CD14-positive monocyte (primary cell): Measurements from ENCODE around the gene TARM1. TPM values are rescaled to one million over a fixed set of nuclear protein-coding genes. Genes with fewer than 3 reads are reported as not detected.

Experiments used
- DNase-seq, 3 donors: peaks; one replicate each; pipeline ENCODE4 v3.0.0-alpha.2; 2011 to 2022
- H2AFZ ChIP-seq: 2 replicates; pipeline ENCODE4 v1.6.0; 2012; ENCODE audit warnings: mild to moderate bottlenecking, low read depth, low read length, inconsistent platforms; ENCODE audit not compliant: insufficient read depth, poor library complexity, severe bottlenecking
- H3K27ac ChIP-seq, 2 donors: 1 replicate in 1 of 2; 2 replicates in 1 of 2; pipeline ENCODE4 v1.5.1; 2012 to 2013; ENCODE audit warnings: low read length in 2 of 2, control low read depth in 1 of 2, inconsistent platforms in 1 of 2, low read depth in 1 of 2, mild to moderate bottlenecking in 1 of 2
- H3K27me3 ChIP-seq, 2 donors: one replicate each; pipeline versions ENCODE4 v1.6.0 to v1.6.1; 2011 to 2013; ENCODE audit warnings: low read length in 2 of 2; ENCODE audit not compliant: control insufficient read depth in 2 of 2, insufficient read depth in 2 of 2
- H3K36me3 ChIP-seq, 2 donors: replicated peaks in 1 of 2; 1 replicate in 1 of 2; 2 replicates in 1 of 2; pipeline versions ENCODE4 v1.5.1 to v1.6.1; 2012 to 2013; ENCODE audit warnings: low read length in 2 of 2, control low read depth in 1 of 2, inconsistent platforms in 1 of 2, mild to moderate bottlenecking in 1 of 2; ENCODE audit not compliant: insufficient read depth in 2 of 2, control insufficient read depth in 1 of 2
- H3K4me1 ChIP-seq, 2 donors: 1 replicate in 1 of 2; 2 replicates in 1 of 2; pipeline versions ENCODE4 v1.5.1 to v1.6.1; 2012 to 2013; ENCODE audit warnings: low read length in 2 of 2, control low read depth in 1 of 2, inconsistent platforms in 1 of 2, mild to moderate bottlenecking in 1 of 2, moderate library complexity in 1 of 2; ENCODE audit not compliant: insufficient read depth in 2 of 2, control insufficient read depth in 1 of 2
- H3K4me2 ChIP-seq: replicated peaks from 2 replicates; pipeline ENCODE3; 2012; ENCODE audit warnings: low read length, moderate library complexity, mild to moderate bottlenecking; ENCODE audit not compliant: poor library complexity, severe bottlenecking; ENCODE audit errors: extremely low read depth
- H3K4me3 ChIP-seq, 3 experiments: fragments of 200-600 bp in 1 of 3; sonication (generic) in 1 of 3; replicated peaks in 1 of 3; 1 replicate in 2 of 3; 2 replicates in 1 of 3; pipeline ENCODE4 v1.5.1; 2011 to 2013; ENCODE audit warnings: low read length in 3 of 3, mild to moderate bottlenecking in 3 of 3, control low read depth in 2 of 3, low read depth in 2 of 3, inconsistent platforms in 1 of 3, moderate library complexity in 1 of 3
- H3K79me2 ChIP-seq: 2 replicates; pipeline ENCODE4 v1.6.0; 2012; ENCODE audit warnings: mild to moderate bottlenecking, control low read depth, inconsistent platforms, low read length, moderate library complexity; ENCODE audit not compliant: insufficient read depth
- H3K9ac ChIP-seq: 2 replicates; pipeline ENCODE4 v1.6.0; 2017; ENCODE audit warnings: low read length, mild to moderate bottlenecking; ENCODE audit not compliant: insufficient read depth, poor library complexity, severe bottlenecking
- H3K9me3 ChIP-seq, 2 donors: replicated peaks in 1 of 2; 1 replicate in 1 of 2; 2 replicates in 1 of 2; pipeline versions ENCODE4 v1.5.1 to v1.6.1; 2012 to 2013; ENCODE audit warnings: low read length in 2 of 2, control low read depth in 1 of 2; ENCODE audit not compliant: control insufficient read depth in 1 of 2, insufficient read depth in 1 of 2
- H4K20me1 ChIP-seq: 2 replicates; pipeline ENCODE4 v1.6.0; 2012; ENCODE audit warnings: mild to moderate bottlenecking, low read length, control low read depth, moderate library complexity; ENCODE audit not compliant: insufficient read depth
- H3K27ac Mint-ChIP-seq, 7 donors: one replicate each; pipeline ENCODE4 v1.8.0; 2020; ENCODE audit warnings: mild to moderate bottlenecking in 7 of 7, mixed read lengths in 7 of 7, moderate library complexity in 6 of 7, inconsistent platforms in 2 of 7
- H3K27me3 Mint-ChIP-seq, 3 donors: one replicate each; pipeline ENCODE4 v1.8.0; 2021 to 2022; ENCODE audit warnings: low read depth in 3 of 3, mild to moderate bottlenecking in 3 of 3, mixed read lengths in 3 of 3, moderate library complexity in 3 of 3, inconsistent platforms in 1 of 3
- H3K36me3 Mint-ChIP-seq, 2 donors: one replicate each; pipeline ENCODE4 v1.8.0; 2020; ENCODE audit warnings: mixed read lengths in 2 of 2, inconsistent platforms in 1 of 2, mild to moderate bottlenecking in 1 of 2
- H3K4me1 Mint-ChIP-seq: one replicate; pipeline ENCODE4 v1.8.0; 2020; ENCODE audit warnings: mild to moderate bottlenecking, mixed read lengths
- H3K4me3 Mint-ChIP-seq, 2 donors: one replicate each; pipeline ENCODE4 v1.8.0; 2020; ENCODE audit warnings: mild to moderate bottlenecking in 2 of 2, mixed read lengths in 2 of 2, moderate library complexity in 1 of 2
- H3K9me3 Mint-ChIP-seq, 7 donors: one replicate each; pipeline ENCODE4 v1.8.0; 2020 to 2022; ENCODE audit warnings: mixed read lengths in 7 of 7, mild to moderate bottlenecking in 6 of 7, moderate library complexity in 6 of 7, inconsistent platforms in 2 of 7
- CTCF ChIP-seq: fragments of 200-600 bp; IDR thresholded peaks from one replicate; pipeline ENCODE4 v1.8.0; 2022; ENCODE audit warnings: antibody characterized with exemption, mild to moderate bottlenecking
- WGBS: methylation state at CpG from one replicate; pipeline ENCODE4 v1.1.5; 2013; ENCODE audit warnings: missing lambda C conversion rate; ENCODE audit not compliant: insufficient coverage; 5-methylcytosine and 5-hydroxymethylcytosine counted together
- intact Hi-C, 2 donors: fragments of 100-400 bp; cut with micrococcal nuclease; formaldehyde crosslinking; loops; one replicate each; pipeline versions ENCODE4 v1.15.0 to v1.15.1; 2023
- polyA plus RNA-seq, 3 donors: library from polyadenylated mRNA; depleted of rRNA in 1 of 3; unstranded in 2 of 3; stranded (reverse) in 1 of 3; fragments of 300-500 nt in 2 of 3; fragments of >200 nt in 1 of 3; fragmentation: Illumina TruSeq in 2 of 3; gene quantifications; 1 replicate in 2 of 3; 2 replicates in 1 of 3; pipeline ENCODE4 v1.2.3, GENCODE V29; 2012 to 2021

Gene TARM1
- polyA plus RNA-seq, 3 donors: 0.89 to 1.2 TPM; not detected in 1

DNA sequence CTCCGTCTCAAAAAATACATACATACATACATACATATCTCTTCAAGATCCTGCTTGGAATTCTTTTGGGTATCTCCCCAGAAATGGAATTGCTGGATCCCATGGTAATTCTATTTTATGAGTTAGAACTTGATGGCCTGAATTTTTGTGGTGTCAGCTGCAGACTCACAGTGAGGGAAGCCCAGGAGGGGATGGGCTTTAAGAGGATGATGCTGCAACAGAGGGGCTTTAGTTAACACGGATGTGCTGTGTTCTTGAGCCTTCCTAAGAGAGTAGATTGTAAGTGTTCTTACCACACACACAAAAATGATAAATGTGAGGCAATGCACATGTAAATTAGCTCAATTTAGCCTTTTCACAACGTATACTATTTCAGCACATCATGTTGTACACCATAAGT is 58.0 kb downstream of the TARM1 start:
- peak overlapping the region; percentile 93 to 100 (median 99) for H3K27ac Mint-ChIP-seq
- DNase-seq: peak in 1 of 3 donors; percentile 41
- Histone ChIP-seq H3K4me3 (peak overlapping the region in 2 of 3 experiments; percentile 41 to 72), H3K27me3 (no peaks in the 10 kb centered on the region), H4K20me1 (no peaks in the 10 kb centered on the region), H3K36me3 (no peaks in the 10 kb centered on the region), H3K4me1 (peaks cover 66% of the 10 kb centered on the region in 2 donors), H3K79me2 (no peaks in the 10 kb centered on the region), H2AFZ (no peak overlapping the region), H3K9me3 (no peaks in the 10 kb centered on the region), H3K27ac (peak overlapping the region; percentile 86 to 95), H3K4me2 (peak overlapping the region; percentile 84), H3K9ac (peak overlapping the region; percentile 67)
- peaks cover 0 to 6% (median 0%) of the 10 kb centered on the region in 7 donors for H3K9me3 Mint-ChIP-seq
- no peak overlapping the region for H3K4me3 Mint-ChIP-seq
- TF ChIP-seq CTCF: no peak
- intact Hi-C loops: loop anchor here (5.0 to 10.0 kb wide), 5 partner anchors 41 to 201 kb away; partner anchors contain the start of gene NLRP12 (in 2 of the 2)
- no CpG with 5 or more reads among the region's 3 CpGs for WGBS
- H3K4me1 Mint-ChIP-seq: peaks cover 67% of the 10 kb centered on the region
- H3K27me3 Mint-ChIP-seq: peaks cover 4 to 8% (median 4%) of the 10 kb centered on the region in 3 donors
- peaks cover 0 to 3% of the 10 kb centered on the region in 2 donors for H3K36me3 Mint-ChIP-seq

- Histone ChIP-seq H3K9me3 (peaks cover 0 to 4% of the 10 kb centered on the region in 2 donors), H3K27me3 (no peaks in the 10 kb centered on the region), H3K9ac (no peak overlapping the region), H3K4me2 (no peak overlapping the region), H3K4me3 (no peak overlapping the region), H2AFZ (no peak overlapping the region), H3K4me1 (peaks cover 78 to 79% of the 10 kb centered on the region in 2 donors), H3K36me3 (no peaks in the 10 kb centered on the region), H4K20me1 (no peaks in the 10 kb centered on the region), H3K27ac (peak overlapping the region; percentile 93 to 95), H3K79me2 (no peaks in the 10 kb centered on the region)
- no peak for DNase-seq
- Mint-ChIP-seq H3K27me3 (peaks cover 4 to 7% (median 4%) of the 10 kb centered on the region in 3 donors), H3K9me3 (peaks cover 0 to 11% (median 6%) of the 10 kb centered on the region in 7 donors), H3K4me1 (peaks cover 79% of the 10 kb centered on the region), H3K36me3 (peaks cover 0 to 3% of the 10 kb centered on the region in 2 donors), H3K4me3 (no peak overlapping the region), H3K27ac (peak overlapping the region; percentile 95 to 100 (median 99))
- no peak for TF ChIP-seq CTCF
- WGBS: 95% methylated on average over 11 of the region's 13 CpGs
- intact Hi-C loops: loop anchor here (5.0 to 10.0 kb wide), 5 partner anchors 40 to 200 kb away; partner anchors contain the start of gene NLRP12 (in 2 of the 2)
These were observed 59.2 kb downstream of the TARM1 start for GRCh38 chr19:54021932-54022331.
